H1 (cell line): ENCODE measurements around the gene PCDH9. TPM values are rescaled to one million over a fixed set of nuclear protein-coding genes. Genes with fewer than 3 reads are reported as not detected.

ENCODE experiments used
- CTCF ChIA-PET: fragments of 300-600 bp; sonication (Branson Sonifier 250); formaldehyde crosslinking; loops from one replicate; lab custom pipeline; 2021; ENCODE audit not compliant: partially characterized antibody; lab: Charles Lee
- POLR2A ChIA-PET: fragments of 300-600 bp; sonication (Branson Sonifier 250); formaldehyde crosslinking; loops from one replicate; lab custom pipeline; 2021; ENCODE audit warnings: inconsistent platforms; ENCODE audit not compliant: partially characterized antibody; lab: Charles Lee
- DNase-seq, 2 experiments: peaks; one replicate each; pipeline versions ENCODE4 v3.0.0 to v3.0.0-alpha.2; 2010 to 2022; ENCODE audit warnings: low spot score in 2 of 2, low read depth in 1 of 2, mixed read lengths in 1 of 2
- FAIRE-seq: peaks from 2 replicates; lab custom pipeline; 2011; peaks lifted over from hg19 to GRCh38; lab: Jason Lieb, UNC
- H2AFZ ChIP-seq: 2 replicates; pipeline ENCODE4 v1.8.1; 2012; ENCODE audit warnings: low read length, inconsistent platforms
- H2AK5ac ChIP-seq: 2 replicates; pipeline ENCODE4 v1.6.1; 2013; ENCODE audit warnings: low read depth, low read length
- H2BK120ac ChIP-seq: replicated peaks from 2 replicates; pipeline ENCODE3; 2013; ENCODE audit warnings: low read depth, low read length, inconsistent platforms
- H2BK12ac ChIP-seq: 2 replicates; pipeline ENCODE4 v1.6.1; 2013; ENCODE audit warnings: low read depth, low read length
- H2BK15ac ChIP-seq: 2 replicates; pipeline ENCODE4 v1.6.1; 2013; ENCODE audit warnings: low read length
- H2BK20ac ChIP-seq: 2 replicates; pipeline ENCODE4 v1.6.1; 2013; ENCODE audit warnings: low read length
- H2BK5ac ChIP-seq: 2 replicates; pipeline ENCODE4 v1.6.1; 2013; ENCODE audit warnings: low read depth, low read length
- H3K14ac ChIP-seq: 2 replicates; pipeline ENCODE4 v1.6.1; 2013; ENCODE audit warnings: inconsistent platforms; ENCODE audit not compliant: insufficient read length
- H3K18ac ChIP-seq: 2 replicates; pipeline ENCODE4 v1.6.1; 2013; ENCODE audit warnings: low read length; ENCODE audit errors: extremely low read depth
- H3K23ac ChIP-seq: 2 replicates; pipeline ENCODE4 v1.6.1; 2013; ENCODE audit warnings: inconsistent platforms; ENCODE audit not compliant: insufficient read length
- H3K23me2 ChIP-seq: 2 replicates; pipeline ENCODE4 v1.6.1; 2013; ENCODE audit warnings: low read depth, low read length
- H3K27ac ChIP-seq: 2 replicates; pipeline ENCODE4 v1.6.1; 2011; ENCODE audit warnings: low read depth, low read length, inconsistent platforms
- H3K27me3 ChIP-seq, 4 experiments: replicated peaks in 1 of 4; 1 replicate in 1 of 4; 2 replicates in 3 of 4; pipeline versions ENCODE4 v1.6.1 to v1.8.1; 2011 to 2013; ENCODE audit warnings: low read length in 3 of 4, mild to moderate bottlenecking in 3 of 4, inconsistent platforms in 2 of 4, mixed read lengths in 2 of 4, moderate library complexity in 1 of 4; ENCODE audit not compliant: control insufficient read depth in 3 of 4, insufficient read depth in 3 of 4; ENCODE audit errors: extremely low read depth in 1 of 4
- H3K36me3 ChIP-seq, 4 experiments: 2 replicates each; pipeline versions ENCODE4 v1.6.1 to v1.8.1; 2011 to 2013; ENCODE audit warnings: mild to moderate bottlenecking in 4 of 4, low read length in 3 of 4, moderate library complexity in 2 of 4, control low read depth in 1 of 4, inconsistent platforms in 1 of 4; ENCODE audit not compliant: insufficient read depth in 4 of 4, control insufficient read depth in 2 of 4
- H3K4ac ChIP-seq: replicated peaks from 2 replicates; pipeline ENCODE3; 2013; ENCODE audit warnings: low read length, low read depth, mixed read lengths, inconsistent platforms; ENCODE audit not compliant: insufficient read length
- H3K4me1 ChIP-seq, 4 experiments: replicated peaks in 1 of 4; 1 replicate in 1 of 4; 2 replicates in 3 of 4; pipeline versions ENCODE4 v1.6.1 to v1.8.1; 2011 to 2013; ENCODE audit warnings: low read length in 3 of 4, inconsistent platforms in 2 of 4, mixed read lengths in 1 of 4; ENCODE audit not compliant: insufficient read depth in 4 of 4, control insufficient read depth in 3 of 4
- H3K4me2 ChIP-seq, 2 experiments: 2 replicates each; pipeline versions ENCODE4 v1.6.1 to v1.8.1; 2011 to 2013; ENCODE audit warnings: low read depth in 2 of 2, low read length in 2 of 2, control low read depth in 1 of 2, inconsistent platforms in 1 of 2, mild to moderate bottlenecking in 1 of 2; ENCODE audit not compliant: insufficient read depth in 1 of 2
- H3K4me3 ChIP-seq, 4 experiments: fragments of 200-600, 300-600 bp in 1 of 4; sonication (generic), shearing (Covaris generic), sonication (Bioruptor Twin) in 1 of 4; 2 replicates each; pipeline versions ENCODE4 v1.5.1 to v1.8.1; 2011 to 2016; ENCODE audit warnings: low read length in 4 of 4, low read depth in 3 of 4, control low read depth in 2 of 4, inconsistent platforms in 2 of 4, mild to moderate bottlenecking in 2 of 4, mixed read lengths in 1 of 4, moderate library complexity in 1 of 4; ENCODE audit not compliant: insufficient read depth in 2 of 4; ENCODE audit errors: extremely low read depth in 1 of 4
- H3K56ac ChIP-seq: replicated peaks from 2 replicates; pipeline ENCODE3; 2013; ENCODE audit warnings: low read depth, mild to moderate bottlenecking, mixed read lengths, low read length, inconsistent platforms; ENCODE audit not compliant: insufficient read length
- H3K79me1 ChIP-seq: 2 replicates; pipeline ENCODE4 v1.6.1; 2013; ENCODE audit warnings: low read depth, low read length, control low read depth
- H3K79me2 ChIP-seq, 2 experiments: 2 replicates each; pipeline versions ENCODE4 v1.6.1 to v1.8.1; 2012 to 2013; ENCODE audit warnings: low read length in 2 of 2, mild to moderate bottlenecking in 2 of 2, inconsistent platforms in 1 of 2; ENCODE audit not compliant: insufficient read depth in 2 of 2, control insufficient read depth in 1 of 2
- H3K9ac ChIP-seq, 4 experiments: replicated peaks in 1 of 4; 1 replicate in 1 of 4; 2 replicates in 3 of 4; pipeline versions ENCODE4 v1.6.1 to v1.8.1; 2011 to 2013; ENCODE audit warnings: low read depth in 3 of 4, low read length in 3 of 4, control low read depth in 2 of 4, mild to moderate bottlenecking in 2 of 4, moderate library complexity in 2 of 4, inconsistent platforms in 1 of 4; ENCODE audit errors: extremely low read depth in 1 of 4
- H3K9me3 ChIP-seq, 2 experiments: 2 replicates each; pipeline versions ENCODE4 v1.6.1 to v1.8.1; 2012 to 2013; ENCODE audit warnings: mild to moderate bottlenecking in 2 of 2, moderate library complexity in 2 of 2, control low read depth in 1 of 2, inconsistent platforms in 1 of 2, low read depth in 1 of 2, low read length in 1 of 2, mixed read lengths in 1 of 2; ENCODE audit not compliant: insufficient read depth in 2 of 2
- H4K20me1 ChIP-seq, 2 experiments: replicated peaks in 1 of 2; 2 replicates each; pipeline versions ENCODE3 to v1.8.1; 2011 to 2013; ENCODE audit warnings: inconsistent platforms in 2 of 2, low read length in 2 of 2, mild to moderate bottlenecking in 1 of 2; ENCODE audit not compliant: insufficient read depth in 2 of 2, control insufficient read depth in 1 of 2
- H4K5ac ChIP-seq: 2 replicates; pipeline ENCODE4 v1.6.1; 2013; ENCODE audit warnings: low read length, low read depth, mixed read lengths, inconsistent platforms; ENCODE audit not compliant: insufficient read length
- H4K8ac ChIP-seq: 2 replicates; pipeline ENCODE4 v1.8.0; 2013; ENCODE audit warnings: mild to moderate bottlenecking, moderate library complexity, low read length, inconsistent platforms; ENCODE audit not compliant: insufficient read depth; ENCODE audit errors: extremely low read depth
- H4K91ac ChIP-seq: replicated peaks from 2 replicates; pipeline ENCODE3; 2013; ENCODE audit warnings: low read length, mixed read lengths, inconsistent platforms; ENCODE audit not compliant: insufficient read length
- BRCA1 ChIP-seq: IDR thresholded peaks from 2 replicates; pipeline ENCODE4 v1.6.1; 2012; ENCODE audit warnings: low read depth, low read length, improper control_type of control experiment
- CHD1 ChIP-seq: IDR thresholded peaks from 2 replicates; pipeline ENCODE4 v1.6.1; 2012; ENCODE audit warnings: low read depth, low read length, improper control_type of control experiment
- EGR1 ChIP-seq: IDR thresholded peaks from 2 replicates; pipeline ENCODE4 v1.6.1; 2011; ENCODE audit warnings: low read depth, low read length, borderline replicate concordance
- NANOG ChIP-seq: IDR thresholded peaks from 2 replicates; pipeline ENCODE4 v1.6.1; 2011; ENCODE audit warnings: low read length, low read depth, mild to moderate bottlenecking, inconsistent platforms; ENCODE audit not compliant: insufficient read depth, poor library complexity, severe bottlenecking
- SP4 ChIP-seq: IDR thresholded peaks from 2 replicates; pipeline ENCODE4 v1.6.1; 2012; ENCODE audit warnings: low read length, inconsistent platforms
- SRF ChIP-seq: IDR thresholded peaks from 2 replicates; pipeline ENCODE4 v1.6.1; 2011; ENCODE audit warnings: mild to moderate bottlenecking, low read depth, low read length, moderate library complexity
- YY1 ChIP-seq: IDR thresholded peaks from 2 replicates; pipeline ENCODE4 v1.6.1; 2011; ENCODE audit warnings: low read depth, mild to moderate bottlenecking, low read length
- WGBS, 2 experiments: shearing (Covaris generic) in 1 of 2; methylation state at CpG; one replicate each; pipeline versions ENCODE4 v1.1.6 to v1.1.7; 2013 to 2015; ENCODE audit warnings: low lambda C conversion rate in 2 of 2, mixed read lengths in 2 of 2, inconsistent platforms in 1 of 2, low coverage in 1 of 2, missing lambda C conversion rate in 1 of 2; ENCODE audit not compliant: insufficient replicate concordance in 2 of 2, insufficient coverage in 1 of 2, insufficient read length in 1 of 2; ENCODE audit errors: extremely low coverage in 1 of 2, missing lambda C conversion rate in 1 of 2; 5-methylcytosine and 5-hydroxymethylcytosine counted together
- polyA plus RNA-seq, 7 experiments: library from polyadenylated mRNA; depleted of rRNA in 3 of 7; stranded (reverse) in 5 of 7; unstranded in 2 of 7; fragments of >200 nt in 5 of 7; fragments of 200-250 nt in 2 of 7; gene quantifications; 1 replicate in 5 of 7; 2 replicates in 1 of 7; 4 replicates in 1 of 7; pipeline versions ENCODE4 v1.2.1 to v1.2.3, GENCODE V29; 2011 to 2013; ENCODE audit warnings: missing spikeins in 2 of 7, mixed read lengths in 2 of 7
- total RNA-seq: library from RNA; stranded (reverse); fragmentation: NEBNext Ultra II Directional; extraction: Animal tissue kit (Norgen Biotek cat#: 25700); gene quantifications from 2 replicates; pipeline ENCODE4 v1.2.1, GENCODE V29; 2021

The PCDH9 gene
- total and polyA plus RNA-seq, 2 of the 8 experiments (the other 6 are each of a cell fraction or from before 2014, with no cell fraction given): 0.12 to 0.60 TPM

DNA sequence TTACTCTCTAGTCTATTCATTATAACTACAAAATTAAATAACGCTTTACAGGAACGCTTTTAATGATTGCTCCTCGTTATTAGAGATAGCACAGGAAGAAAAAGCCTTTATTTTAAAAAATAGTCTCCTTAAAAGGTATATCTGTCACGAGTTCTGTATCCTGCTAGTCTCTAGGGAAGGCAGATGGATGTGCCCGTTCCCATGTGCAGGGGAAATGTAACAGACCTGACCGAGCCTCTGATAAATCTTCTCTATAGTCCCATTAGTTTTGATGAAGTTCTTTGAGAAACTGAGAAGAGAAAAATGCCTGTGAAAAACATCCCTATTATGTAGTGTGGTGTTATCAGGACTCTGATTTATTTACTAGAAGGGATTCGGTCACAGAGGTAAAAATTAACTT, 226.4 kb downstream of the PCDH9 start:
- no peaks in the 10 kb centered on the region for H3K27me3 ChIP-seq
- FAIRE-seq (no peak), DNase-seq (no peak)
- H2BK15ac ChIP-seq: no peak overlapping the region
- H3K4me3 ChIP-seq: no peak overlapping the region
- no peak overlapping the region for H3K9ac ChIP-seq
- no peak overlapping the region for H3K56ac ChIP-seq
- H3K23ac ChIP-seq: no peak overlapping the region
- H3K36me3 ChIP-seq: no peaks in the 10 kb centered on the region
- H3K79me1 ChIP-seq: no peaks in the 10 kb centered on the region
- WGBS, 2 experiments: 85% methylated on average over 7 of the region's 7 CpGs; no CpG with 5 or more reads in 1 of the 2 experiments
- H3K14ac ChIP-seq: no peak overlapping the region
- no peak overlapping the region for H4K5ac ChIP-seq
- no peak overlapping the region for H3K27ac ChIP-seq
- no peak overlapping the region for H4K91ac ChIP-seq
- no peak overlapping the region for H2AFZ ChIP-seq
- ChIA-PET CTCF (no interaction called here), POLR2A (no interaction called here)
- no peak overlapping the region for H2AK5ac ChIP-seq
- TF ChIP-seq CHD1 (no peak), SP4 (no peak), BRCA1 (no peak), NANOG (no peak), SRF (no peak), YY1 (no peak), EGR1 (no peak)
- no peak overlapping the region for H2BK12ac ChIP-seq
- no peaks in the 10 kb centered on the region for H3K79me2 ChIP-seq
- no peaks in the 10 kb centered on the region for H4K20me1 ChIP-seq
- H3K4me1 ChIP-seq: no peaks in the 10 kb centered on the region
- no peak overlapping the region for H3K4ac ChIP-seq
- no peak overlapping the region for H2BK20ac ChIP-seq
- no peaks in the 10 kb centered on the region for H3K9me3 ChIP-seq
- no peak overlapping the region for H2BK5ac ChIP-seq
- no peak overlapping the region for H4K8ac ChIP-seq
- H3K4me2 ChIP-seq: no peak overlapping the region
- H3K18ac ChIP-seq: no peak overlapping the region
- no peak overlapping the region for H2BK120ac ChIP-seq
- H3K23me2 ChIP-seq: no peaks in the 10 kb centered on the region
